HG03342 (cell line): ENCODE measurements around the gene ATP7A.
"Not testable (repeated sequence)": the region's sequence is repeated elsewhere in the genome, so short reads cannot be mapped to it uniquely, and the experiment has no call there.

Source experiments
- ATAC-seq: cut with Tn5 transposase; IDR thresholded peaks from one replicate; pipeline ENCODE4 v1.9.1; 2021; ENCODE audit warnings: mild to moderate bottlenecking, moderate library complexity; ENCODE audit not compliant: unreplicated experiment

Gene ATP7A

GRCh38 chrX:77945031-77945430 is 34.5 kb downstream of the ATP7A start:
- not testable (repeated sequence) for ATAC-seq

DNA sequence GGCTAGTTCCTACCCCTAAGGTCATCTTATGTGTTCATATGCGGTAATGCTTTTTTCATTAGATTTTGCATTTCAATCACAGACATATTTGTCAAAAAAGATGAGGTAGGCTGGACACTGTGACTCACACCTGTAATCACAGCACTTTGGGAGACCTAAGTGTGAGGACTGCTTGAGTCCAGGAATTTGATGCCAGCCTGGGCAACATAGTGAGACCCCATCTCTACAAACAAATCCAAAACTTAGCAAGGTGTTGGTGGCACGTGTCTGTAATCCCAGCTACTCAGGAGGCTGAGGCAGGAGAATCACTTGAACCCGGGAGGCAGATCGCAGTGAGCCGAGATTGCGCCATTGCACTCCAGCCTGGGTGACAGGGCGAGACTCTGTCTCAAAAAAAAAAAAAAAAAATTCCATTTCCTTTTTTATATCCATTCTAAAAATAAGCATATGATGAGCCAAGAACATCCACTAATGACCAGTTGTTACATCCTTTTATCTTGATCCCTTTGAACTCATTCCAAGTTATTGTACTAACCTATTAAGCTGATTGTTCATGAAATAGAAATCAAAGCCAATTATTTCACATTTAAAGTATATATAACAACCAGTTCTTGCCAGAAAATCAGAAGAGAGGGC is 35.5 kb downstream of the ATP7A start:
- no peak for ATAC-seq

DNA sequence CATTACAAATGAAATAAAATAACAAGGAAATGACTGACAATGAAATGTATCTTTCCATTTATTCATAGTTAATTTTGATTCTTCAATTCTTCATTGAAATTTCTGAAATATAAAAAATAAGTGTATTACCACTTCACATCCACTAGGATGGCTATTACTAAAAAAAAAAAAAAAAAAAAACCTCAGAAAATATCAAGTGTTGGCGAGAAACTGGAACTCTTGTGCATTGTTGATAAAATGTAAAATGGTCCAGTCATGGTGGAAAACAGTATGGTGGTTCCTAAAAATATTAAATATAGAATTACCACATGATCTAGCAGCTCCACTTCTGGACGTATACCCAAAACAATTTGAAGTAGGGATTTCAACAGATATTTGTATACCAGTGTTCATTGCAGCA is 36.1 kb downstream of the ATP7A start:
- no peak for ATAC-seq

- no peak for ATAC-seq
Observed at GRCh38 chrX:77949840-77950239, 39.3 kb downstream of the ATP7A start.

- no peak for ATAC-seq
Observed at GRCh38 chrX:77952173-77952572, 41.7 kb downstream of the ATP7A start.

GRCh38 chrX:77953302-77953701 is 42.8 kb downstream of the ATP7A start:
- no peak for ATAC-seq

- ATAC-seq: no peak
Observed at GRCh38 chrX:77953708-77954107, 43.2 kb downstream of the ATP7A start.

GRCh38 chrX:77960567-77960966 is 50.1 kb downstream of the ATP7A start:
- no peak for ATAC-seq

- no peak for ATAC-seq
Observed at GRCh38 chrX:77961063-77961462, 50.6 kb downstream of the ATP7A start.

DNA sequence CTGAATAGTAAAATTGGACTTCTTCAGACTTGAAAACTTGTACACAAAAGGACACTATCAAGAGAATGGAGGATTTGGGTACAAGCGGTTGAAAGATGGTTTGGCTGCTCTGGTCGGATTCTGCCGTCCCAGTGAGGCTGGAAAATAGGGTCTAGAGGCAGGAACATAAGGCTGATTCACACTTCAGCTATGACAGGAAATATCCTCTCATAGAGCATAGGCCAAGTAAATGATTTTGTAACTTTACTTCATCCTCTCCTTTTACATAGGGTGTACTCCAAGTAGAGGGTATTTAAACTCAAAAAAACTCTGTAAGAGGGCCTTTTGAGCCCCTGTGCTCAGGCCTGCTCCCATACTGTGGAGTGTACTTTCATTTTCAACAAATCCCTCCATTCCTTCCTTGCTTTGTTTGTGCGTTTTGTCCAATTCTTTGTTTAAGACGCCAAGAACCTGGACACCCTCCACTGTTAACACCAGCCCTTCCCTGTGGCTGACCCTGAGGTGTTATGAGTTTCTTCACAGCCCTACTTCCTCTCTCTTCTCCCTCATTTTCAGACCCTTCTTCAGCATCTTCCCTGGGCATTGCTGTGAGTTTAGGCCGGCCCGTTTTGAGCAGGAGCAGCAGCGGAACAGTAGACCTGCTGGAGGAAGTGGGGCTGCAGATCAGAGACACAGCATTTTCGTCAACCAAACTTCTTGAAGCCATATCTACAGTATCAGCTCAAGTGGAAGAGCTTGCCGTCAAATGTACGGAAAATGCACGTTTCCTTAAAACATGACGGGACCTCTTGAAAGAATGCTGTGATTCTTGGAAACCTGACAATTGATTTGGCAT is 51.8 kb downstream of the ATP7A start:
- ATAC-seq: peak; percentile 79

- no peak for ATAC-seq
Observed at GRCh38 chrX:77966361-77966760, 55.9 kb downstream of the ATP7A start.

- ATAC-seq: no peak
Observed at GRCh38 chrX:77967631-77968030, 57.1 kb downstream of the ATP7A start.

GRCh38 chrX:77969538-77969937 is 59.0 kb downstream of the ATP7A start, which contains the start of gene PGAM4:
Gene PGAM4, minus strand, starts transcription at chrX:77969638. Its CDS starts 0 bp downstream, at chrX:77969638.
- ATAC-seq: no peak

DNA sequence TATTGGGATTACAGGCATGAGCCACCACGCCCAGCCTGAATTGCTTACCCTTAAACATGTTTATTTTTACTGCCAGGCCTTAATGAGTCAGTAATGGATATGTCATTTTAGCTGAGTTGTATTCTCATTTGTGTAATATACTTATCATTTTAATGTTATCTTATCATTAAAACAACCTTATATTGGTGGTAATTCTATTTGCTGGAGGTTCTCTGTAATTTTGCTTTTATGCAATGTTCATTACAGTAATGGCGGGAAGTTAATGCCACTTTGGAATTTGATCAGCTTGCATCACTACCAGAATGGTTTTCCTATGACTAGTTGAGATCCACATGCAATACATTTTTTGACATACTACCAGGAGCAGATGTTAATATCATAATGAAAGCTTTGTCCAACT is 65.3 kb downstream of the ATP7A start:
- no peak for ATAC-seq

DNA sequence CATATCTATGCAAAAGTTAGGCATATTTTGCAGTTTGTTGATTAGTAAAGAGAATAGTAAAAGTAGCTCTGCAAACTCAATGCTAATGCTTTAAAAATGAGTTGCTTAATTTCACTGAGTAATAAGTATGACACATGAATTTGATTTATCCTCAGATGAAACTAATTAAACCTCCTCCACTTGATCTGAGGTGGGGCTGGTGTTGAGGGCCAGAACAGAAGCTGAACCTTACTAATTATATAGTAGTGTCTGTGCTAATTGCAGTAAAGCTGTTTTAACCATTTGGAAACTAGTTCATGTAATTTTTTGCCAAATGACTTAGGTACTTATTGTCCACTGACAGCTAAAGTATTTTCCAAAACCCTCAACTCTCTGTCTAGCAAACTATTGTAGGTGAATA is 66.6 kb downstream of the ATP7A start:
- ATAC-seq: no peak

GRCh38 chrX:77977518-77977917 is 67.0 kb downstream of the ATP7A start:
- no peak for ATAC-seq

- ATAC-seq: no peak
Observed at GRCh38 chrX:77979870-77980269, 69.4 kb downstream of the ATP7A start.

DNA sequence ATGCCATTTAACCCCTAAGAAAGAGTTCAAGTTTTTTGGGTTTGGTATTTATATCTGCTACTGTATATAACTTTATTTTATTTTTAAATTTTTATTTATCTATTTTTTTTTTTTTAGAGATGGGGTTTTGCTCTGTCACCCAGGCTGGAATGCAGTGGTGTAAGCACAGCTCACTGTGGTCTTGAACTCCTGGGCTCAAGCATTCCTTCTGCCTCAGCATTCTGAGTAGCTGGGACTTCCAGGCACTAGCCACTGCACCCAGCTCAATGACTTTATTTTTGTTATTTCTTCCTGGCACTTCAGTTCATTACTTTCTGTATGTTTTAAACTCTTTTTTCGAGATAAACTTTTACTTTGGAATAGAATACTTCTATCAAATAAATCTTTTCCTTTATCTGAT is 101.4 kb downstream of the ATP7A start:
- ATAC-seq: no peak

GRCh38 chrX:78019586-78020483 is 109.3 kb downstream of the ATP7A start:
- ATAC-seq: no peak

GRCh38 chrX:78024349-78025059 is 114.0 kb downstream of the ATP7A start:
- ATAC-seq: no peak

DNA sequence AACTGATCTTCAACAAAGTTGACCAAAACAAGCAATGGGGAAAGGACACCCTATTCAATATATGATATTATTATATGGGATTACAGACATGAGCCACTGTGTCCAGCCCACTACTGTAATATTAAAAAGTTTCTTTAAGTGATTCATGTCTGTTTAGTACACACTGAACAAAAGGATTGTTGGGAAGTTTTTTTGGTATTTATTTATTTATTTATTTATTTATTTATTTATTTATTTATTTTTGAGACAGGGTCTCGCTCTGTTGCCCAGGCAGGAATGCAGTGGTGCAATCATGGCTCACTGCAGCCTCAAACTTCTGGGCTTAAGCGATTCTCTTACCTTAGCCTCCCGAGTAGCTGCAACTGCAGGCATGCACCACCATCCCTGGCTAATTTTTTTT is 117.3 kb downstream of the ATP7A start:
- no peak for ATAC-seq
